GM19193 (cell line): ENCODE results near the gene PLXNC1.

ENCODE experiments used
- POLR2A ChIP-seq: IDR thresholded peaks from 4 replicates; pipeline ENCODE4 v1.6.1; 2011; ENCODE audit not compliant: insufficient read depth, insufficient read length; ENCODE audit errors: extremely low read depth

Gene PLXNC1

GRCh38 chr12:94147991-94148738 is at the start of gene PLXNC1:
PLXNC1 (plus strand) TSS chr12:94148577; CDS start chr12:94148972, 395 bp downstream.
- TF ChIP-seq POLR2A = peak; percentile 62

- no peak for TF ChIP-seq POLR2A
These were observed 49.2 kb upstream of the PLXNC1 start for GRCh38 chr12:94099191-94099590.

- no peak for TF ChIP-seq POLR2A
These were observed 48.7 kb upstream of the PLXNC1 start for GRCh38 chr12:94099632-94100031.

- TF ChIP-seq POLR2A = no peak
These were observed 48.2 kb upstream of the PLXNC1 start for GRCh38 chr12:94100211-94100627.

GRCh38 chr12:94100990-94101737 is 47.2 kb upstream of the PLXNC1 start:
- TF ChIP-seq POLR2A = no peak

GRCh38 chr12:94101738-94102660 is 46.4 kb upstream of the PLXNC1 start:
- no peak for TF ChIP-seq POLR2A

- no peak for TF ChIP-seq POLR2A
These were observed 44.4 kb upstream of the PLXNC1 start for GRCh38 chr12:94103986-94104385.

DNA sequence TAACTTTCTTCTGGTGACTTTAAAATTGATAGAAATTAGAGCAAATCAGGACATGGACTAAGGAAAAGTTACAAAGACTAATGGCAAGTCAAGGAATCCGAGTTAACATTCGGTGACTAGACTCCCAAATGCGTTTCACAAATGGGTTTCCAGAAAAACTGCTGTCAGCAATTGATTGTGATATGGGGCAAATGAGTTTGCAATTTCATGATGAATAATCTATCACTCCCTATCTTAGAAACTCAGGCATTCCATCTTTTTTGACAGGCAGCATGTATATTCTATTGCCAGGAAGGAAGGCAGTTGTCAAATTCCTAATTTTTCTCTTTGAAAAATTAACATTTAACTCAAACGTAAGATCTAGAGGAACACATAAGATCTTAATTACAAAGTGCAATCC is 40.5 kb upstream of the PLXNC1 start:
- no peak for TF ChIP-seq POLR2A

GRCh38 chr12:94109160-94109559 is 39.2 kb upstream of the PLXNC1 start:
- TF ChIP-seq POLR2A = no peak

DNA sequence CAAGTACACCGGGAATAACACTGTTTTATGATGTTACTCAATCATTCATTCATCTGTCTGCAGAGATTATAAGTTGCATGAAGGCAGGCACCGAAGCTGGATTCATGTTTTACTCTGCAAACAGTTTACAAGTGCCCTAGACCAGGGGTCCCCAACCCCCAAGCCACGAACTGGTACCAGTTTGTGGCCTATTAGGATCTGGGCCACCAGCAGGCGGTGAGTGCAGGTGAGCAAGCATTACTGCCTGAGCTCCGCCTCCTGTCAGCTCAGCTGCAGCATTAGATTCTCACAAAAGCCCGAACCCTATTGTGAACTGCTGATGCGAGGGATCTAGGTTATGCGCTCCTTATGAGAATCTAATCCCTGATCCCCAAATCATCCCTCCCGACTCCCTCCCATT is 38.1 kb upstream of the PLXNC1 start:
- TF ChIP-seq POLR2A = no peak

GRCh38 chr12:94111302-94111701 is 37.1 kb upstream of the PLXNC1 start:
- TF ChIP-seq POLR2A = no peak

DNA sequence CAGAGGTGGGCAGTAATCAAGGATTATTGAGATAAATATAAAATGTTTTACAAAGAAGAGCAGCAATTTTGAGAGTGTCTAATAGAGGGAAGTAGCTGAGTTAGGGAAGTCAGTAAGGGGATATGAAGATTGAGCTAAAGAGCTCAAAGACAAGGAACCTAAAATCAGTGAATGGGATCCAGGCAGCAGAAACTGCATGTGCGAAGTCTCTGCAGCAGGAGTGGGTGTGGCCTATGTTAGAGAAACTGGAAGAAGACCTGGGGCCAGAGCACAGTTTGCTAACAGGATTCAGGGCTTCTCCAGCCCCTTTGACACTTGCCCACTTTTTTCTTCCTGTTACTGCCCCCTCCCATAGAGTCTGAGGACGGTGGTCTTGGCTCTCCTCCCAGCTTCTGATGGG is 36.3 kb upstream of the PLXNC1 start:
- no peak for TF ChIP-seq POLR2A

DNA sequence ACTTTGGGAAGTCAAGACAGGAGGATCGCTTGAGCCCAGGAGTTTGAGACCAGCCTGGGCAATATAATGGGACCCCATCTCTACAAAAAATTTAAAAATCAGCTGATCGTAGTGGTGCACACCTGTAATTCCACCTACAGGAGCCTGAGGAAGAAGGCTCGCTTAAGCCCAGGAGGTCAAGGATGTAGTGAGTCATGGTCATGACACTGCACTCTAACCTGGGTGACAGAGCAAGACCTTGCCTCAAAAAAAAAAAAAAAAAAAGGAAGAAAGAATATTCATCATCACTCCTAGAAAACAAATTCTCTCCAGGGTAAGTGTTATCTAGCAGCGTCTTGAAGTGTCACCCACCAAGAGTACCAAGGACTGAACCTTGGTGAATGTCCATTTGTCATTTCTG is 34.2 kb upstream of the PLXNC1 start:
- no peak for TF ChIP-seq POLR2A

- no peak for TF ChIP-seq POLR2A
These were observed 32.2 kb upstream of the PLXNC1 start for GRCh38 chr12:94116191-94116590.

DNA sequence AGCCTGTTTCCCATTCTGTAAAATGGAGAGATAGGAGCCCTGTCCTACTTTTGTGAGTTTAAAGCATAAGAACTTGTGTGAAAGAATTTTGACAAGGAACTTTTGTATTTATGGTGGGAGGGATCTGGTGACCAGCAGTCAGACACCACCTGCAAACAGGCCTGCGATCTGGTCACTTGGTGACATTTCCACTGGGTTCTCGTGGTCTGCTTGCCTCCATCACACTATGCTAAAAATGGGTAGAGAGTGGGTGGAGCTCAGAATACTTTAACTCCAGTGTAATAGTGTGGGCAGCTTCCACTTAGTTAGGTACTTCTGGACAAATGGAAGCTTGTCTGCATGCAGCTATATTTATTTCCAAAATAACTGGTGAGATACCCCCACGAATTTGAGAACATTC is 26.5 kb upstream of the PLXNC1 start:
- TF ChIP-seq POLR2A = no peak
